LoVo (cell line): ENCODE results near the gene SBF2.
A peak's percentile ranks its signal among the peaks of the same experiment; 100 is the strongest.
"Not testable (repeated sequence)": the region's sequence is repeated elsewhere in the genome, so short reads cannot be mapped to it uniquely, and the experiment has no call there.

ENCODE experiments used
- DNase-seq: peaks from one replicate; pipeline ENCODE4 v3.0.0-alpha.2; 2016; ENCODE audit warnings: low spot score

Gene SBF2

DNA sequence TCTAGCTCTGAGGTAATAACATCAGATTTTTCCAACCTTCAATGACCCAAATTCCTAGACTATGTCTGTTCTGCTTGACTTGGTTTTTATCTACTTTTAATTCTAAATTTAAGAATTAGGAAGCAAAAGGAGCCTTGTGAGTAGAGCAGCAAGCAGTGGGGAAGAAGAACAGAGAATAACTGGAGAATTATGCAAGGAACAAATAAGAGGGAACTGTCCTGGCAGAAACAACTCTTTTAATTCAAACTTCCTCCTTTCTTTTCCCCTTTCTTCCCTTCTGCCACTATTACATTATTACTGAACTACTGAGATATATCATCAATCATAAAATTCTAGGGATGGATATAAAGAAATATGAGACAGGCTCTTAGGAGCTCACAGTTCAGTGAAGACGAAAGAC, 276.1 kb downstream of the SBF2 start:
- no peak for DNase-seq

DNA sequence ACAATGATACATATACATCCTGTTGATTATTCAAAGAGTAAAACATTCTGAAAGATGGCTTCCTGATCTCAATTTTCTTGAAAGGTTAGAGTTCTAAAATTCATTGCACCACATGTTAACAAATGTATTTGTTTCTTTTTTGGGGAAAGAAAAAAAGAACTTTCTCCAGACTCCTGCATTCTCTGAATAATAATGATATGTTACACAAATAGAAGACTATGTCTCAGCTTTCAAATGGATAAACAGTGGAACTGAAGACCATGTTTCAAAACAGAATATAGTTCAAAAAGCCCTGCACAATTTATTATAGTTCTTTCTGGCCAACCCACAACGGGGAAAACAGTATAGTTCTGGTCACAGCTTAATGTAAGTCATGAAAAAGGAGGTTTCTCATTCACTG, 277.0 kb downstream of the SBF2 start:
- DNase-seq: no peak

DNA sequence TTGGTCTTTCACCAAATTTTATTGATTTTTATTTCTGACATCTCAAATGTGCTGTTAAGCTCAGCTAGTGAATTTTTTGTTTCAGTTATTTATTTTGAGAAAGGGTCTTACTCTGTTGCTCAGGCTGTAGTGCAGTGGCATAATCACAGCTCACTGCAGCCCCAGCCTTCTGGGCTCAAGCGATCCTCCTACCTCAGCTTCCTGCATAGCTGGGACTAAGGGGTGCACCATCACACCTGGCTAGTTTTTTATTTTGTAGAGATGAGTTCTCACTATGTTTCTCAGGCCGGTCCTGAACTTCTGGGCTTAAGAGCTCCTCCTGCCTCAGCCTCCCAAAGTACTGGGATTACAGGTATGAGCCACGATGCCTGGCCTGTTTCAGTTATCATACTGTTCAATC, 282.0 kb downstream of the SBF2 start:
- no peak for DNase-seq

DNA sequence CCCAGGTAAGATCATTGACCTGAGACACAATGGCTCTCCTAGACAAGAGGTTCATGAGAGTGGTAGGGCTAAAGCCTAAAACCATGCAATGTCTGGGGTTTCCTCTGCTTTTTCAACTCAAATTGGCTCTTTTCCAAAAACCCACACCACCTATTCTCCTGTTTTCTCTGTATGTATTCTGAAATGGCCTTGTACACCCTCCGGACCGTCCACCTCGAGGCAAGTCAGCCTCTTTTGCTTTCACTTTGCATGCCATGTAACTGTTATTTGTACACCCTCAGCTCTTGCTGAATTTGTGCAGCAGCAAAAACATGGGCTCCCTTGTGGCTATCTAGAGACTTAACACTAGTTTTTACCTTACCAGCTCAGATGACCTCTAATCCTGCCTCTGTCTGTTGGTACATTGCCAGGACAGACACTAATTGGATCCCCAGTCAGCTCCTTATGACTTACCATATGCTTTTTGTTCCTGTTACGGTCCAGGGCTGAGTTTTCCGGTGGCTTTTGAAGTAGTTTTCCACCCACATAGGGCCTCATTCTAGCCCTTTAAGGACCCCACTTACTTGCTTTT, 288.0 kb downstream of the SBF2 start:
- no peak for DNase-seq

DNA sequence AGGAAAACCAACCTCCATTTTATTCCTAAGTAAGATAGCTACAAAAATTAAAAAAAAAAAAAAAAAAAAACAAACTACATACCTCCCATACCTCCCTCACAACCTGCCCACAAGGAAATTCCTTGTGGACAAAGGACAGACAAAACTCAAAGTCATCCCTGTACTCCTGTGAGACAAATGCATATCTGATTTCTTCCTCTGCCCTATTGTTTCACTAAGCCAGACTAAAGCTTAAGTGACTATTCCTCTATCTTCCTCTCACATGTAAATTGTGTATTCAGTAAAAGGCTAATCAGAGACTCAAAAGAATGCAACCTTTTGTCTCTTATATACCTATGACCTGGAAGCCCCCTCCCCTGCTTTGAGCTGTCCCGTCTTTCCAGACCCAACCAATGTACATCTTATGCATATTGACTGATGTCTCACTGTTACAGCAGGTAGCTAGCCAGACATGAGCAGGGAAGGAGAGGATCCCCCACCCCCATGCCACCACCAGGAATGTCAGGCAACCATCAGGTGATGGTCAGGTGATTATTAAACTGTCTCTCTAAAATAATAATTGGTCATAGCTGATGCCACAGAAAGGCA, 289.4 kb downstream of the SBF2 start:
- no peak for DNase-seq

DNA sequence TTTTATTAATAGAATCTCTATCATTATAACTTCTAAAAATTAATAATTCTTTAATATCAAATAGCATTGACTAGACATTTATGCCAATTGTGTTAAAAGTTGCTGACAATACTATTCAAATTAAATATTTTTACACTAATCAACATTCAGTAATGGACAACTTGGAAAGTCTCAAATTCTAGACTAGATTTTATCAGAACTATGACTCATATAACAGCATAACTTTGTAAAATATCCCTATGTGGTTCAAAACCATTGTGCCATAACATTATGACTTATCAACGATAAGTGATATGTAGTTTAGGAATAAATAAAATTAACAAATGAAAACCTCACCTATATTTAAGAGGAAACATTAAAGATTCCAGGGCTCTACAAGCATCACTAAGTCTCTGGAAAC, 291.8 kb downstream of the SBF2 start:
- no peak for DNase-seq

DNA sequence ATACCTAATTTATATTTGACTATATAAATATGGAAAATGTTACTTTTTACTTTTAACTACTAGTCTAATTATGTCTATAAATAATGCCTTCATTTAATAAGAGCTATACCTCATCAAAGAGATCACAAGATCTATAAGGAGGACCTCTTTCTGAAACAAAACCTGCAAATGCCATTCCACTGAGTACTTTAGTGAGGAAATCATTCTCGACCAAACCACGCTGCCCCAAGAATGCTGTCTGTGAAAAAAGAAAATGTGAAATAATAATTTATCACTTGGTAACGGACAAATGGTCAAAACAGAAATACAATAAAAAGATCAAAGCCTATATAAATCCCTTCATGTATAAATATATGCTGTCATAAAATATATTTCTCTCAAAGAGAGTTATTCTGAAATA, 301.7 kb downstream of the SBF2 start:
- no peak for DNase-seq

DNA sequence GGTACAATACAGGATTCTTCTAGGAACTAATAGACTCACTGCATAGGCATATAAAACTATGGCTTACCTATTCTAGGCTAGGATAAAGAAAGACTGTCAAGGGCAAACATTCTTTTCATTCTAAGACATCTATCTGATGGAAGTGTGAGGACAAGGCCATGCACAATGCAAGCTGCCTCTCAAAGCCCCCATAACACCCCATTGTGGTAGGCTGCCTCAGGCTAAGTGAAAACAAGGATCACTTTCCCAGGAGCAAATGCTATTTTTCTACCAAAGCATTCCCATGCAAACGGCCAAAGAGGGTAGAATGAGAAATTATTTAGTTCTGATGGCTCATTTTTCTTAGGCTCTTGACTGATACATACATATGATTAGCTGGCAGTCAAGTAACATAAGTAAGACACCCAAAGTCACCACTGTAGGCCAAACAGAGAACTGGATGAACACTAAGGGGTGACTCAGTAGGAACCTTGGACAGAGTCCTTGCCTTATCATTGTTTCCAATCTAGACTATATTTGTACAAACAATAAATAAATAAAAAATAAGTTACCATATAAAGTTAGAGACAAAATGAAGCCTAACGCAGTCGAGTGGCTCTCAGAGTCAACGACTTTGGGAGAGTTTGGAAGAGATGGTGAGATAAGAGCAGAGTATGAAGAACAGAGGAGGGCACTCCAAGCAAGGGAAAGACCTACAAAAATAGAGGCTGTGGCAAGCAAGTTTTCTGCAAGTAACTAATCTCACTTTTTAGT, 303.6 kb downstream of the SBF2 start:
- DNase-seq: no peak

DNA sequence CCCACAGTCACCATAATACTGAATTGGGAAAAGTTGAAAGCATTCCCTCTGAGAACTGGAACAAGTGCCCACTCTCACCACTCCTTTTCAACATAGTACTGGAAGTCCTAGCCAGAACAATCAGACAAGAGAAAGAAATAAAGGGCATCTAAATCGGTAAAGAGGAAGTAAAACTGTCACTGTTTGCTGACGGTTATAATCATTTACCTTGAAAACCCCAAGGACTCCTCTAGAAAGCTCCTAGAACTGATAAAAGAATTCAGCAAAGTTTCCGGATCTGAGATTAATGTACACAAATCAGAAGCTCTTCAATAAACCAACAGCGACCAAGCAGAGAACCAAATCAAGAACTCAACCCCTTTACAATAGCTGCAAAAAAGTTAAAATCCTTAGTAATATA, 306.7 kb downstream of the SBF2 start:
- DNase-seq: not testable (repeated sequence)

DNA sequence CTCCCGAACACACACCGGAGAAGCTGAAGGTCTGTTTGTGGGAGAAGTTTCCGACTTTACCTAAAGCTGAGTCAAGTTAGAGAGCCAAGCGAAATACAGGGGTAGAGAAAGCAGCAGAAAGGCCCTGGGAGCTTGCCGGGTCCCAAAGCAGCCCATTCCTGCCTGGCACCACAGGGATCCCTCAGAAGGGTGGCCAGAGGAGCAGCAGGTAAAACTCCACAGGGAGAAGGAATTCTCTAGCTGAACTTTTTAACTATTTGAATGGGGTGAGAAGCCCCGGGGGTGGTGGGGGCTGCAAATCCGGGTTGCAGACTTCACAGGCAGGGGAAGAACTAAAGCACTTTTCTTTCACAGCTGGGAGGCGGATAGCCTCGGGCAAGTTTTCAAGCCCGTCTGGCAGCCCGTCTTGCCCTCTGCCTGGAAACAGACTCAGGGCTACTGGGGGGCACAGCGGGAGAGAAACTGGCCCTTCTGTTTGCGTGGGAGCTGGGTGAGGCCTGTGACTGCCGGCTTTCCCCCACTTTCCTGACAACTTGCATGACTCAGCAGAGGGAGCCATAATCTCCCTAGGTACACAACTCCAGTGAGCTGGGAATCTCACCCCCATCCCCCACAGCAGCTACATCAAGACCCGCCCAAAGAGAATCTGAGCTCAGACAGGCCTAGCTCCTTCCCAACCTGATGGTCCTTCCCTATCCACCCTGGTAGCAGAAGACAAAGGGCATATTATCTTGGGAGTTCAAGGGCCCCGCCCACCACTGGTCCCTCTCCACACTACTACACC, 311.0 kb downstream of the SBF2 start:
- peak; percentile 57 for DNase-seq

DNA sequence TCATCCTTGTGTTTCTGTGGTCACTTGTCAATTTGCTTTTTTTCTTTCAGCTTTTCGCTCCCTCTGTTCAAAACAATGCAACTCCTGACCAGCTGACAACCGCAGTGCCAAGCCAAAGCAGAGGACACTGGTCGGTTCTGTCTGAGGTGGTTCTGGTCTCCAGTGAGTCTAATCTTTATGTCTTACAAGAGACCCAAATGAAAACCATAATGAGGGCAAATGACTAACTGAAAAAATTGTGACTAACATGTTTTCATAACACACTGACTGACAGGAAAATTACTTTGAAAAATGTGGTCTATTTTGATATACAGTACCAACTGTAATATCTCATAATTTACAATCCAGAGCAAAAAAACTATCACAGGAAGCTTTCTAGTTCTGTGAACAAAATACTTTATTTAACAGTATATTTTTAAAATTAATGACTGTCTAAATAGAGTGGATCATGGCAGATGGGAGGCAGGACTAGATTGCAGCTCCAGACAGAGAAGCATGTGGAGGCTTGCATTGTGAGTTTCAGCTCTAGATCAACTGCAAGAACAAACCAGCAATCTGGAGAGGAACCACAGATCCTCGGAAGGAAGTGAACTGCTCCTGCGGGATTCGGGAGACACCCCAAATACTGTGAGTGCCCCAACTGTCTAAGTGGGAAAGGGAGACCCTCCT, 311.8 kb downstream of the SBF2 start:
- no peak for DNase-seq

DNA sequence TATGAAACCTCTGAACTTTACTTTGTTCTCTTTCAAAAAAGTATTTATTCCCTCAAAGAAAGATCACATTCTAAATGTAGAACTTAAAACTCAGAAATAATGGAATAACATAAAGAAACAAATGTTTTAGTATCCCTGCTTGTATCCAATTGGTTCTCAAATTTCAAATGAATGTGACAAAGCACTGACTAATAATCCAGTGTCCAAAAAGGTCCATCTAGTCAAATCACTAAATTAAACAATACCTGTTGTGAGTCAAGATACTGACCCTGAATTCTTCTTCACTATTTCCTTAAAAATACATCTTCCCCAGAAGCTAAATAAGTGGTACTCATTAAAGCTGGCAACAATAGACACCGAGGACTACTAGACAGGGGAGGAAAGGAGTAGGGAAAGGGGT, 313.1 kb downstream of the SBF2 start:
- DNase-seq: no peak

DNA sequence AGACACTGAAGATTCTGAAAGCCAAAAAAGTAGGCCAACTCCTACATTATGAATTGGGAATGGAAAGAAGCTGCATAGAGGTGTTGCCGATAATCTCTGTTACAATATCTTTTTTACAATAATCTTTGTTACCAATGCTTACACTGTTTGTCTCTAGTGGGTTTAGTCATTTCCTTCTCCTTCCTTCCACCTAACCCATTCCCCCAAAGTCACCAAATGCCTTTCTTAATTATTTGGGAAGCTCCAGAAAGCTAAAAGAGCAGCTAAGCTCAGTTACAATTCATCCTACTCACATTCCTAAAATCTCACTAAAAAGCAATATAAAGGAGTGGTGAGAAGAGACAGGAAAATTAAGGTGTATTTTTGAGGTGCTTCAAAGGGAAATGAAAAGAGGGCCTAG, 316.5 kb downstream of the SBF2 start:
- DNase-seq: no peak

DNA sequence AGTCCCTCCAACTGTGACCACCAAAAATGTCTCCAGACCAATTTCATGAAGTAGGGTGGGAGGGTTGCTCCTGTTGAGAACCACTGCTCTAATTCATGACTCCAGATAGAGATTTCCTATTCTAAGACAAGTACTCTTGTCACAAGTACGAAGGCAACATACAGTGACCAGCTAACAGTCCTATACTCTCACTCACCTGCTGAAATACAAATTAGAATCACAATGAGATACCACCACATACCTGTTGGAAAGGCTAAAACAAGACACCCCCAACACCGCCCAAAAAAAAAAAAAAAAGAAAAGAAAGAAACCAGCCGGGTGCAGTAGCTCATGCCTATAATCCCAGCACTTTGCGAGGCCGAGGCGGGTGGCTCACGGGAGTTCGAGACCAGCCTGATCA, 319.6 kb downstream of the SBF2 start:
- DNase-seq: no peak

DNA sequence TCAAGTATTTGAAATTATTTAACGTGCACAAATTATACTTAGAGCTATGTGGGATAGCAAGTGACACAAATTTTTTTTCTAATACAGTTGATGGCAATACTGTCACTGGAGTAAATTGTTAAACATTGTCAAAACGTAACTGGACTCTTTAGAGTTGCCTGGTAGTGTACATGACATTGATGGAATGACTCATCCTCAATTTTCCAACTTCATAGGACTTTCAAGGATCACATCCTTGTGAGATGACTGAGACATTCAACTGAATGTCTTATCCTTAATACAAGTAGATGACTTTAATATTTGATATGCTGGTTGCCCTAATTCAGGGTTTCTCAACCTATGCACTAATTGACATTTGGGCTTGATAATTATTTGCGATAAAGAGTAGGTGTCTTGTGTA, 320.1 kb downstream of the SBF2 start:
- no peak for DNase-seq

DNA sequence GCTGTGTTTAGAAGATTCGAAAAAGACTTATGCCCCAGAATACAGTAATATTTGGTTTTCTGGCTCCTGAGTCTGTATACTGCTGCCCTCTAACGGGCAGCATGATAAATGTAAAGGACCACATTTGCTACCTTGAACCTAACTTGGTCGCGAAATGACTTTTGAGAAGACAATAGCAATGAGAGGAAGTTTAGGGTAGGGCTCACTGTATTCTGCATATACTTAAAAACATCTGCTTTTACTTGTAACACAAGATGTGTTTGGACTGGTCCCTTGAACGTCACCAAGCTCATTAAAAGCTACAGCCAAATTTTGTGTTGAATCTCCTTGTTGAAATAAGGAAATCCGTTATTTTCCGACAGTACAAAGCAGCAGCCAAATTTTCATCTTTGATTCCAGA, 321.0 kb downstream of the SBF2 start:
- DNase-seq: peak; percentile 25

DNA sequence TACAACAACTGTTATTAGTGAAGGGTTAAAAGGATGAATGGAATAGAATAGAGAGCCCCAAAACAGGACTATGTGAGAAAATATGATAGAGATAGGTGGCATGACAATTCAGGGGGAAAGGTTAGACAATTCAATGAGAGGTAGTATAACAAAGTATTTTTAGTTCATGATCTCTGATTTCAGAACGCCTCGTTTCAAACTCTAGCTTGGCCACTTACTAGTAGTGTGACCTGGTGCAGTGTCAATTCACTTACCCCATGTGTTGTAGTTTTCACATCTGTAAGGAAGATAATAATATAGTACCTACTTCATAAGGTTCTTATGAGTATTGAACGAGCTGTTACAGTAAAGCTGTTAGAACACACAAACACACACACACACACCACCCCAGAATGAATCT, 322.1 kb downstream of the SBF2 start:
- no peak for DNase-seq

DNA sequence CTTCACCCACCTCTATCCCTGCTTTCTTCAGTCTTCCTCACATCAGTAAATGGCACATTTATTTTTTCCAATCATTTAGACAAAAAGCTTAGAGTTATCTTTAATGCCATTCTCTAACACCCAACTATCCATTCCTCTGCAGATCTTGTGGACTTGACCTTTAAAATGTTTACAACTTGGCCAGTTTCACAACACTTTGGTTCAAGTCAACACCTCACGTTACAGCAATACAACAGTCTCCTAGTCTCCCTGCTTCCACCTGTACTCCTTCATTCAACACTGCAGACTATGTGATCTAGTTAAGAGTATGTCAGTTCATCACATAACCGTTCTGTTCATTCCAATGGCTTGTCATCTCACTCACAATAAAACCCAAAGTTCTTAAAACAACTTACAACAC, 325.0 kb downstream of the SBF2 start:
- no peak for DNase-seq

DNA sequence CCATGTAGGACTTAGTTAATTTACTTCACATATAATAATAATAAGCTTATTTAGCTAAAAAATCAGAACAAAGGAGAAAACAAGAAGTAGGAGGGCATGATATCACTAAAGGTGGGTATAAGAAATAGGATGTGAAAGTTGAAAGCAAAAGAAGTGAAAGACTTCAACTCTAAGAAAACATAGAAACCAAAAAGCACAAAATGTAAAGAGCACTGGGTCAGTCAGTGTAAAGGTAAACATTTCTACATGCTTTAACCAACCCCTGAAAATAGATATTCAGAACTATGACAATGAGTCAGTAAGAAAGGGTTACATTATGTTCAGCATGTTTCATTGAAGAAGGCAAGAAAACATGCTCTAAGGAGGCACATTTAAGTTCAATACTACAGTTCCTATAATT, 331.3 kb downstream of the SBF2 start:
- no peak for DNase-seq

DNA sequence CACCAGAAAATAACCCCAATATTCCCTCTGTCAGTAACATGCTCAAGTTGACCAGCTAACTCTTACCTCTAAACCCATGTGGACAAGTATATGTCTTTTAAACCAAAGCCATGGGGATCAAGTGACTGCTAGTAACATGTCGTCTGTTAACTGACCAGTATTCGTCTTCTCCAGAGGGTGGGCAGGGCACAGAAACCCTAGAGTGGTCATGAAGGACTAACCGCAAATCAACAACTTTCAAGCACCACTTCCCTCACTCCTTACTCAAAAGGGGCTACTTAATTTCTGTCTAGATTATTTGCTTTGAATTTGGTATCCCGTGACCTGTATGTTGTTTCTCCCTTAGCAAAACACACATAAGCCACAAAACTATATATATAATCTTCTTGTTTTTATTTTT, 336.9 kb downstream of the SBF2 start:
- DNase-seq: no peak

DNA sequence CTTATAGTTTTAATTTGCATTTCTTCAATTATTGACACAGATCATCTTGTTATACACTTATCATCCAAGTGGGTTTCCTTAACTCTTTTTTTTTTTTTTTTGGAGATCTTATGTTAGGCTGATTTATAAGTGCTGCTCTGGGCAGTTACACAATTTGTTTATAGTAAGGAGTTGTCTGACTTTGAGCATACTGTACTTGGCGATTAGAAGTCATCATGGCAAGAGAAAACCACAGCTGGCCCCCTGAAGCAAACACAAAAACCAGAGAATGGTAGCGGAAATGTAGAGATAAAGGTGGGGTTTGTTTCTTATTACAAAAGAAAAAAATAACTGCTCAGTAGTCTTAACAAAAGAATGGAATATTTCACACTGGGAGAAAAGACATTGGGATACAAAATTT, 337.5 kb downstream of the SBF2 start:
- DNase-seq: no peak

DNA sequence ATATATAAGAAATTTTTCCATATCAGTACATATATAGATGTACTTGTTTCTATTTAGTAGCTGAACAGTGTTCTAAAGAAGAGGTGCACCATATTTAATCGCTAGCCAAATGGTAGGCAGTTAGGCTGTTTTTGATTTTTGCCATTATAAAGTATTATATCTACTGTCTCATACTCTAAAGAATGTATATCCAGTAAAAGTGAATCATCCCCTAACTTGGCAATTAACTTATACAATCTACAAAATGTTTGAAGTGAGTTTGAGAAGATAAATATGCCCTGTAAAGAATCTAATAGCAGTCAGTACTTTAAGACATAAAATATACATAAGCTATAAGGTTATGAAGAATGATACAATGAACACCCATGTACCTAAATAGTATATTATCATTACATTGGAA, 338.6 kb downstream of the SBF2 start:
- DNase-seq: no peak
